Mesenchymal stem cell (in vitro differentiated cells and primary cell): ENCODE results near the gene LTBP2.

Experiments
- DNase-seq: peaks from one replicate; pipeline ENCODE4 v3.0.0-alpha.2; 2013
- H2AFZ ChIP-seq: one replicate; pipeline ENCODE4 v1.6.1; 2013; ENCODE audit warnings: low read depth, mild to moderate bottlenecking, control low read depth, inconsistent platforms, low read length, moderate library complexity
- H2AK5ac ChIP-seq: 2 replicates; pipeline ENCODE4 v1.6.1; 2013; ENCODE audit warnings: low read length, moderate library complexity, mild to moderate bottlenecking, inconsistent platforms; ENCODE audit not compliant: severe bottlenecking
- H2BK120ac ChIP-seq: one replicate; pipeline ENCODE4 v1.6.1; 2013; ENCODE audit warnings: low read depth, mild to moderate bottlenecking, inconsistent platforms, low read length, moderate library complexity
- H2BK12ac ChIP-seq, 2 experiments: one replicate each; pipeline ENCODE4 v1.6.1; 2013; ENCODE audit warnings: inconsistent platforms in 2 of 2, low read length in 2 of 2, mild to moderate bottlenecking in 2 of 2, moderate library complexity in 2 of 2, control low read depth in 1 of 2
- H2BK15ac ChIP-seq: one replicate; pipeline ENCODE4 v1.6.1; 2013; ENCODE audit warnings: mild to moderate bottlenecking, low read depth, inconsistent platforms; ENCODE audit not compliant: poor library complexity, severe bottlenecking
- H2BK5ac ChIP-seq: 2 replicates; pipeline ENCODE4 v1.6.1; 2013; ENCODE audit warnings: low read depth, mild to moderate bottlenecking, low read length, control low read depth, inconsistent platforms; ENCODE audit not compliant: poor library complexity, severe bottlenecking
- H3K14ac ChIP-seq, 2 experiments: one replicate each; pipeline ENCODE4 v1.6.1; 2013; ENCODE audit warnings: inconsistent platforms in 2 of 2, low read length in 2 of 2, control low read depth in 1 of 2, mild to moderate bottlenecking in 1 of 2, moderate library complexity in 1 of 2
- H3K18ac ChIP-seq, 2 experiments: one replicate each; pipeline ENCODE4 v1.6.1; 2013; ENCODE audit warnings: inconsistent platforms in 2 of 2, low read length in 2 of 2, control low read depth in 1 of 2, low read depth in 1 of 2, mild to moderate bottlenecking in 1 of 2
- H3K23ac ChIP-seq, 2 experiments: one replicate each; pipeline ENCODE4 v1.6.1; 2013; ENCODE audit warnings: inconsistent platforms in 2 of 2, low read length in 2 of 2, mild to moderate bottlenecking in 2 of 2, moderate library complexity in 2 of 2, control low read depth in 1 of 2
- H3K27ac ChIP-seq: 2 replicates; pipeline ENCODE4 v1.5.1; 2013; ENCODE audit warnings: mild to moderate bottlenecking, moderate library complexity, low read length, control low read depth, inconsistent platforms; ENCODE audit not compliant: poor library complexity, severe bottlenecking
- H3K27me3 ChIP-seq, 2 experiments: 2 replicates each; pipeline versions ENCODE4 v1.6.1 to v1.7.0; 2013; ENCODE audit warnings: low read length in 2 of 2, mild to moderate bottlenecking in 2 of 2, moderate library complexity in 2 of 2, control low read depth in 1 of 2, inconsistent platforms in 1 of 2; ENCODE audit not compliant: control insufficient read depth in 1 of 2, insufficient read depth in 1 of 2
- H3K36me3 ChIP-seq, 2 experiments: 2 replicates each; pipeline versions ENCODE4 v1.6.1 to v1.7.0; 2013; ENCODE audit warnings: low read length in 2 of 2, control low read depth in 1 of 2, inconsistent platforms in 1 of 2, low read depth in 1 of 2, mild to moderate bottlenecking in 1 of 2; ENCODE audit not compliant: insufficient read depth in 2 of 2, control insufficient read depth in 1 of 2
- H3K4ac ChIP-seq, 2 experiments: one replicate each; pipeline ENCODE4 v1.6.1; 2013; ENCODE audit warnings: inconsistent platforms in 2 of 2, low read length in 2 of 2, mild to moderate bottlenecking in 2 of 2, moderate library complexity in 2 of 2, control low read depth in 1 of 2, low read depth in 1 of 2
- H3K4me1 ChIP-seq: 2 replicates; pipeline ENCODE4 v1.6.1; 2013; ENCODE audit warnings: low read depth, low read length, control low read depth; ENCODE audit not compliant: control insufficient read depth, insufficient read depth
- H3K4me2 ChIP-seq: 2 replicates; pipeline ENCODE4 v1.6.1; 2013; ENCODE audit warnings: low read length, mild to moderate bottlenecking, inconsistent platforms; ENCODE audit not compliant: poor library complexity, severe bottlenecking
- H3K4me3 ChIP-seq, 2 experiments: 2 replicates each; pipeline versions ENCODE4 v1.5.1 to v1.7.0; 2013; ENCODE audit warnings: low read length in 2 of 2, mild to moderate bottlenecking in 2 of 2, control low read depth in 1 of 2, low read depth in 1 of 2; ENCODE audit not compliant: insufficient read depth in 1 of 2
- H3K79me1 ChIP-seq: replicated peaks from 2 replicates; pipeline ENCODE4 v1.6.1; 2013; ENCODE audit warnings: mild to moderate bottlenecking, control low read depth, low read length, inconsistent platforms; ENCODE audit not compliant: poor library complexity, severe bottlenecking
- H3K9ac ChIP-seq: 2 replicates; pipeline ENCODE4 v1.7.0; 2013; ENCODE audit warnings: mild to moderate bottlenecking, low read length, moderate library complexity
- H3K9me3 ChIP-seq: 2 replicates; pipeline ENCODE4 v1.7.0; 2013; ENCODE audit warnings: mild to moderate bottlenecking, low read length; ENCODE audit not compliant: control insufficient read depth
- H4K8ac ChIP-seq: one replicate; pipeline ENCODE4 v1.6.1; 2013; ENCODE audit warnings: inconsistent platforms, mild to moderate bottlenecking, low read length, moderate library complexity
- H4K91ac ChIP-seq: one replicate; pipeline ENCODE4 v1.6.1; 2013; ENCODE audit warnings: mild to moderate bottlenecking, low read length, inconsistent platforms
- WGBS: methylation state at CpG from one replicate; pipeline ENCODE4 v1.1.7; 2013; ENCODE audit warnings: mixed read lengths; 5-methylcytosine and 5-hydroxymethylcytosine counted together

The LTBP2 gene

DNA sequence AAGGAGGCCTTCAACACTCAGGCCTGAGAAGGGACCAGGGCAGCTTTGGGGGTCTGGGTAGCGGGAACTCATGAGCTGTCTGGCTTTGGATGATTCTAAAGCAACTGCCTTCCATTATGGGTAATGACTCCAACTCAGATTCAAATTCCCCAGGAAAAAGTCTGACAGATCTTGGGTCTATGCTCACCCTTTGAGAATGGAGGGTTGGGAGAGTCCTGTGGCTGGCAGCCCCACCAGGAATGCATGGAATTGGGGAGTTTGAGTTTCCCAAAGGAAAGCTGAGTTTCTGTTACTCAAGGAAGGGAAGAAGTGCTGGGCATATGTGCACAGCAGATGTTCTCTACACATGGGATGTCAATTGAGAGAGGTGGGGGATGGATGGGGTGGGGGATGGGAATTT is 22.4 kb upstream of the LTBP2 start:
- Histone ChIP-seq H3K9me3 (no peaks in the 10 kb centered on the region), H3K14ac (no peak overlapping the region), H3K79me1 (no peaks in the 10 kb centered on the region), H2BK120ac (no peak overlapping the region), H3K18ac (no peak overlapping the region), H2BK15ac (no peak overlapping the region), H3K27me3 (peaks cover 0 to 10% of the 10 kb centered on the region in 2 experiments), H2BK5ac (no peak overlapping the region), H2AK5ac (no peak overlapping the region), H3K23ac (no peak overlapping the region), H4K8ac (no peak overlapping the region), H3K4me2 (no peak overlapping the region), H2AFZ (no peak overlapping the region), H3K4me1 (peaks cover 33% of the 10 kb centered on the region), H3K36me3 (no peaks in the 10 kb centered on the region), H3K9ac (no peak overlapping the region), H3K4ac (no peak overlapping the region), H3K4me3 (no peak overlapping the region), H2BK12ac (no peak overlapping the region), H4K91ac (no peak overlapping the region), H3K27ac (no peak overlapping the region)
- WGBS = no CpG with 5 or more reads among the region's 1 CpG
- DNase-seq = no peak

- peak overlapping the region in 1 of 2 experiments; percentile 56 for H3K14ac ChIP-seq
- peaks cover 19% of the 10 kb centered on the region for H3K4me1 ChIP-seq
- no peak overlapping the region for H2BK15ac ChIP-seq
- H2BK120ac ChIP-seq = no peak overlapping the region
- no peak overlapping the region for H2BK5ac ChIP-seq
- peak overlapping the region; percentile 62 for H4K91ac ChIP-seq
- peak overlapping the region; percentile 75 to 84 for H3K18ac ChIP-seq
- H2BK12ac ChIP-seq = peak overlapping the region; percentile 69 to 91
- H3K27ac ChIP-seq = no peak overlapping the region
- no peaks in the 10 kb centered on the region for H3K79me1 ChIP-seq
- H4K8ac ChIP-seq = peak overlapping the region; percentile 50
- peaks cover 0 to 2% of the 10 kb centered on the region in 2 experiments for H3K27me3 ChIP-seq
- DNase-seq = peak; percentile 85
- no peaks in the 10 kb centered on the region for H3K9me3 ChIP-seq
- no peak overlapping the region for H2AFZ ChIP-seq
- H3K4me3 ChIP-seq = no peak overlapping the region
- no peaks in the 10 kb centered on the region for H3K36me3 ChIP-seq
- H3K23ac ChIP-seq = no peak overlapping the region
- H3K4me2 ChIP-seq = no peak overlapping the region
- H3K4ac ChIP-seq = peak overlapping the region; percentile 3 to 19
- H2AK5ac ChIP-seq = peak overlapping the region; percentile 29
- no peak overlapping the region for H3K9ac ChIP-seq
- WGBS = 79% methylated on average over 15 of the region's 15 CpGs
Observed at GRCh38 chr14:74630881-74631690, 19.0 kb upstream of the LTBP2 start.

GRCh38 chr14:74628418-74628817 is 16.4 kb upstream of the LTBP2 start:
- H4K8ac ChIP-seq = no peak overlapping the region
- no peak overlapping the region for H3K4ac ChIP-seq
- no peaks in the 10 kb centered on the region for H3K79me1 ChIP-seq
- H4K91ac ChIP-seq = no peak overlapping the region
- H3K18ac ChIP-seq = no peak overlapping the region
- H3K9me3 ChIP-seq = no peaks in the 10 kb centered on the region
- H2AFZ ChIP-seq = no peak overlapping the region
- WGBS = 82% methylated on average over 5 of the region's 5 CpGs
- no peak overlapping the region for H3K23ac ChIP-seq
- H2BK120ac ChIP-seq = no peak overlapping the region
- H3K9ac ChIP-seq = no peak overlapping the region
- H2BK5ac ChIP-seq = no peak overlapping the region
- H3K14ac ChIP-seq = no peak overlapping the region
- H3K27me3 ChIP-seq = no peaks in the 10 kb centered on the region
- H2AK5ac ChIP-seq = no peak overlapping the region
- no peak for DNase-seq
- H3K4me2 ChIP-seq = no peak overlapping the region
- H3K4me1 ChIP-seq = peaks cover 17% of the 10 kb centered on the region
- no peak overlapping the region for H2BK15ac ChIP-seq
- no peak overlapping the region for H3K27ac ChIP-seq
- H3K36me3 ChIP-seq = no peaks in the 10 kb centered on the region
- H2BK12ac ChIP-seq = no peak overlapping the region
- H3K4me3 ChIP-seq = no peak overlapping the region

DNA sequence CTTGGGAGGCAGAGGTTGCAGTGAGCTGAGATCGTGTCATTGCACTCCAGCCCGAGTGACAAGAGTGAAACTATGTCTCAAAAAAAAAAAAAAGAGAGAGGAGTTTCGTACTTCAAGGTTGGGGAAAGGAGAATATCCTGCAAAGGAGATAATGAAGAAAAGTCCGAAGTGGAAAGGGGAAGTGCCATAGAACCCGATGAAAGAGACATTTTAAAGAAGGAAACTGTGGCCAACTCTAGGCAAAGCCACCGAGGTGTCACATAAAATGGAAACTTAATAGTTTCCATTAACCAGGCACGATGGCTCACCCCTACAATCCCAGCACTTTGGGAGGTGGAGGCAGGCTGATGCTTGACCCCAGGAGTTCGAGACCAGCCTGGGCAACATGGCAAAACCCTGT is 15.0 kb upstream of the LTBP2 start:
- no peak overlapping the region for H2BK120ac ChIP-seq

More for the DNA sequence above, 15.0 kb upstream of the LTBP2 start:
- Histone ChIP-seq H3K27me3 (no peaks in the 10 kb centered on the region), H3K79me1 (no peaks in the 10 kb centered on the region), H3K27ac (no peak overlapping the region), H3K4ac (no peak overlapping the region), H3K4me3 (no peak overlapping the region), H3K36me3 (no peaks in the 10 kb centered on the region), H3K4me1 (peaks cover 15% of the 10 kb centered on the region), H2BK5ac (no peak overlapping the region), H3K14ac (no peak overlapping the region), H3K9me3 (no peaks in the 10 kb centered on the region), H4K8ac (no peak overlapping the region), H3K18ac (no peak overlapping the region), H2AK5ac (no peak overlapping the region), H2BK12ac (no peak overlapping the region), H2AFZ (no peak overlapping the region), H3K9ac (no peak overlapping the region), H3K4me2 (no peak overlapping the region), H4K91ac (no peak overlapping the region), H3K23ac (no peak overlapping the region), H2BK15ac (no peak overlapping the region)
- 88% methylated on average over 8 of the region's 8 CpGs for WGBS
- no peak for DNase-seq
